Metanephros (tissue), 2 donors: ENCODE measurements around the gene CDC20B. TPM values are rescaled to one million over a fixed set of nuclear protein-coding genes. Genes with fewer than 3 reads are reported as not detected.
A peak's percentile ranks its signal among the peaks of the same experiment; 100 is the strongest.

Experiments used
- small RNA-seq: library from RNA; depleted of rRNA; stranded (forward); fragments of <200 nt; gene quantifications from one replicate; pipeline ENCODE3, GENCODE V24; 2014; ENCODE audit warnings: low replicate concordance
- total RNA-seq: library from RNA; depleted of rRNA; stranded (reverse); fragments of >200 nt; gene quantifications from one replicate; pipeline ENCODE4 v1.2.3, GENCODE V29; 2014

Gene CDC20B
- 0.29 TPM for total RNA-seq

GRCh38 chr5:55172937-55173686 is at the start of gene CDC20B:
CDC20B (minus strand) TSS chr5:55173177; CDS start chr5:55173000, 177 bp downstream.

GRCh38 chr5:55159763-55160492 is 13.0 kb downstream of the CDC20B start, which contains the start of gene GPX8:
GPX8 (plus strand) TSS chr5:55160171; CDS start chr5:55160193, 22 bp downstream.

GRCh38 chr5:55102348-55102747 is 70.6 kb downstream of the CDC20B start, which contains the start of gene GZMA:
GZMA (plus strand) TSS chr5:55102646; CDS start chr5:55102683, 37 bp downstream.

Small RNA genes within 50 kb of the gene (small RNA-seq; reads per million reads assigned to genes)
- 0.49 reads per million, percentile 60 among the genes with 10 or more reads in this experiment for gene MIR449A
- gene MIR449B, result not detected
- 0.86 reads per million, percentile 79 among the genes with 10 or more reads in this experiment for gene MIR449C

Other genes starting within 250 kb of the CDC20B start
- gene ESM1, start 187.6 kb downstream of the CDC20B start, total RNA-seq, result 17.0 TPM
- 0.18 TPM for gene GZMK, start 148.9 kb downstream of the CDC20B start, total RNA-seq
- gene GZMA, start 70.5 kb downstream of the CDC20B start, total RNA-seq, result 1.8 TPM
- gene GPX8, start 13.0 kb downstream of the CDC20B start, total RNA-seq, result 38.3 TPM
- 0.18 TPM for gene MCIDAS, start 54.1 kb upstream of the CDC20B start, total RNA-seq
- 5.3 TPM for gene CCNO, start 60.4 kb upstream of the CDC20B start, total RNA-seq
- 34.0 TPM for gene DHX29, start 134.5 kb upstream of the CDC20B start, total RNA-seq
- 47.1 TPM for gene MTREX, start 134.8 kb upstream of the CDC20B start, total RNA-seq